ENCODE results near the gene QRICH1.

DNA sequence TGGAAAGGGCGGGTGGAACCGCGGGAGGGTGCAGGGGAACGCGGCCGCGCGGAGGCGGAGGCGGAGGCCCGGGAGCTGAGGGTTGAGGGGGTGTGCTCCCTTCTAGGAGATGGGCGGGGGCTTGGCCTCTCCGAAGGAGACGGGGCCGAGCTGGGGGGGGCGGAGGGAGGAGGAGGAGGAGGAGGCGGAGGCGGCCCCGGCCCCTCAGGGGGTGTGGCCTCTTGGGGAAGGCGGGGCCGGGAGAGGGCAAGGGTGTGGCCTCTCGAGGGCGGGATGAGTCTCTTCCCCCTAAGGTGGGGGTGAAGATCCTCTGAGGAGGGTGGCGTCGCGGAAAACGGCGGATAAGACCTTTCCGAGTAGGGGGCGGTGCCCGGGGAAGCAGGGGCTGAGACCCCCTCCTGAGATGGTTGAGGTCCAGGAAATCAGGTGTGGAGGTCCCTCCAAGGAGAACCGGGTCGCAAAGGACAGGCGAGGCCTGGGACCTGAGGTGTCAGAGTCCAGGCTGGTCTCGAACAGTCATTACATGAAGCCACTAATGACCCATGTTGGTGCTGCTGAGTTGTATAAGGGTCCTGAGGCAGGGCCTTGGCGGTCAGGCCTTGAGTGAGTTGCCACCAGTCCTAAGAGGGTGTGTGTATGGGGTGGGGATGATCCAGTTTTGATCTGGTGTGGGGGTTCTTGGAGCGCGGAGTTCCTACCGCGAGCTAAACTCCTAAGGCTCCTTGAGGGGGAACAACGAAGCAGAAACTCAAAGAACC is 85.9 kb downstream of the QRICH1 start:
- TF ChIP-seq EP300 (IDR thresholded peaks at IDR 0.05; ENCODE audit: borderline replicate concordance) (no peak), EGR1 (IDR thresholded peaks at IDR 0.05) (no peak; the same call in 1 of the 2 replicates), TAF1 (IDR thresholded peaks at IDR 0.05; ENCODE audit: low read depth) (no peak), CEBPB (IDR thresholded peaks at IDR 0.05) (no peak), TCF12 (IDR thresholded peaks at IDR 0.05; ENCODE audit: low read depth) (no peak), YY1 (IDR thresholded peaks at IDR 0.05; ENCODE audit: low read depth) (no peak), ZBTB7A (IDR thresholded peaks at IDR 0.05; ENCODE audit: low read depth) (no peak), TEAD4 (IDR thresholded peaks at IDR 0.05) (no peak)
- TF ChIP-seq, protein P1, sequence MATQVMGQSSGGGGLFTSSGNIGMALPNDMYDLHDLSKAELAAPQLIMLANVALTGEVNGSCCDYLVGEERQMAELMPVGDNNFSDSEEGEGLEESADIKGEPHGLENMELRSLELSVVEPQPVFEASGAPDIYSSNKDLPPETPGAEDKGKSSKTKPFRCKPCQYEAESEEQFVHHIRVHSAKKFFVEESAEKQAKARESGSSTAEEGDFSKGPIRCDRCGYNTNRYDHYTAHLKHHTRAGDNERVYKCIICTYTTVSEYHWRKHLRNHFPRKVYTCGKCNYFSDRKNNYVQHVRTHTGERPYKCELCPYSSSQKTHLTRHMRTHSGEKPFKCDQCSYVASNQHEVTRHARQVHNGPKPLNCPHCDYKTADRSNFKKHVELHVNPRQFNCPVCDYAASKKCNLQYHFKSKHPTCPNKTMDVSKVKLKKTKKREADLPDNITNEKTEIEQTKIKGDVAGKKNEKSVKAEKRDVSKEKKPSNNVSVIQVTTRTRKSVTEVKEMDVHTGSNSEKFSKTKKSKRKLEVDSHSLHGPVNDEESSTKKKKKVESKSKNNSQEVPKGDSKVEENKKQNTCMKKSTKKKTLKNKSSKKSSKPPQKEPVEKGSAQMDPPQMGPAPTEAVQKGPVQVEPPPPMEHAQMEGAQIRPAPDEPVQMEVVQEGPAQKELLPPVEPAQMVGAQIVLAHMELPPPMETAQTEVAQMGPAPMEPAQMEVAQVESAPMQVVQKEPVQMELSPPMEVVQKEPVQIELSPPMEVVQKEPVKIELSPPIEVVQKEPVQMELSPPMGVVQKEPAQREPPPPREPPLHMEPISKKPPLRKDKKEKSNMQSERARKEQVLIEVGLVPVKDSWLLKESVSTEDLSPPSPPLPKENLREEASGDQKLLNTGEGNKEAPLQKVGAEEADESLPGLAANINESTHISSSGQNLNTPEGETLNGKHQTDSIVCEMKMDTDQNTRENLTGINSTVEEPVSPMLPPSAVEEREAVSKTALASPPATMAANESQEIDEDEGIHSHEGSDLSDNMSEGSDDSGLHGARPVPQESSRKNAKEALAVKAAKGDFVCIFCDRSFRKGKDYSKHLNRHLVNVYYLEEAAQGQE (IDR thresholded peaks at IDR 0.05; ENCODE audit: low read depth), result no peak
- TF ChIP-seq, protein P2, sequence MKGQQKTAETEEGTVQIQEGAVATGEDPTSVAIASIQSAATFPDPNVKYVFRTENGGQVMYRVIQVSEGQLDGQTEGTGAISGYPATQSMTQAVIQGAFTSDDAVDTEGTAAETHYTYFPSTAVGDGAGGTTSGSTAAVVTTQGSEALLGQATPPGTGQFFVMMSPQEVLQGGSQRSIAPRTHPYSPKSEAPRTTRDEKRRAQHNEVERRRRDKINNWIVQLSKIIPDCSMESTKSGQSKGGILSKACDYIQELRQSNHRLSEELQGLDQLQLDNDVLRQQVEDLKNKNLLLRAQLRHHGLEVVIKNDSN (IDR thresholded peaks at IDR 0.05), result no peak

Measured in Ishikawa (cell line).